Activated CD4-positive, alpha-beta T cell treated with anti-CD3 and anti-CD28 coated beads, Interleukin-2, amount 50 U/mL, for 1 hour (primary cell): ENCODE data around the gene PAK1.
"Not testable (repeated sequence)": the region's sequence is repeated elsewhere in the genome, so short reads cannot be mapped to it uniquely, and the experiment has no call there.

Experiments used
- DNase-seq: peaks from one replicate; pipeline ENCODE4 v3.0.0-alpha.2; 2020

Gene PAK1

DNA sequence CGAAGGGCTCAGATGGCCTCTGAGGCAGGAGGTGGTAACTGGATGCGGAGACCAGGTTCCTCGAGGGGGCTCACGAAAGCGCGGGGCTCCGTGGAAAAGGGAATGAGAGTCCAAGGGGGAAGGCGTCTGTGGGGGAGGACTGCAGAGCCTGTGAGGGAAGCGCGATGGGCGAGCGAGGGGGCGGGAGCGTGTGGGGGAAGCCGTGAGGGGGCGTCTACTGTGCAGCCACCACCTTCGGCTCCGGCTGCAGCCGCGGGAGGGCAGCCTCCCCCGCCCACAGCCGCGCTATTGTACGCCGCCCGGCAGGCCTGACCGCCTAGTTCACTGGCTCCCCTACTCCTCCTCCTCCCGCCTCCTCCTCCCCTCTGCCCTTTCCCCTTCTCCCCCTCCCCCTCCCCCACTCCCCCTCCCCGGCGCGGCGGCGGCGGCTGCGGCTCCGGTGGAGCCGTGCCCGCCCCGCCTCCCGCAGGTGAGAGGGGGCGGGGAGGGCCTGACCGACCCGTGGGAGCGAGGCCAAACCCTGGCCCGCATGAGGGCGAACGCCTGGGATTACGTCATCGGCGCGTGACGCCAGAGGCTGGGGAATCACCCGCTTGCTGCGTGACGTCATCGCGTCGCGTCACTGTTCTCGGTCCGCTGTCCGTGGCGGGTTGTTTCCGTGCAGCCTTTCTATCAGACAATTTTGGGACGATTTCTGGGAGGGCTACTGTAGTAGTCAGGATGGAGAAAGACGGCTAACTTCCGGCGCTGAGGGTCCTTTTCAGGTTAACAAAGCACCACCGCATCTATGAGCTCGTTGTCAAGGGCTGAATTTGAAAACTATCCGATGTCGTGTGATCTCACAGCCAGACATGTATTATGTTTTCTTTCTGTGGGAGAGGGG, at the start of gene PAK1:
PAK1 (minus strand) TSS at position 294 of the 883 bp plus-strand sequence. CDS start 81,574 bp downstream, outside the sequence.
- DNase-seq = peak; percentile 95

DNA sequence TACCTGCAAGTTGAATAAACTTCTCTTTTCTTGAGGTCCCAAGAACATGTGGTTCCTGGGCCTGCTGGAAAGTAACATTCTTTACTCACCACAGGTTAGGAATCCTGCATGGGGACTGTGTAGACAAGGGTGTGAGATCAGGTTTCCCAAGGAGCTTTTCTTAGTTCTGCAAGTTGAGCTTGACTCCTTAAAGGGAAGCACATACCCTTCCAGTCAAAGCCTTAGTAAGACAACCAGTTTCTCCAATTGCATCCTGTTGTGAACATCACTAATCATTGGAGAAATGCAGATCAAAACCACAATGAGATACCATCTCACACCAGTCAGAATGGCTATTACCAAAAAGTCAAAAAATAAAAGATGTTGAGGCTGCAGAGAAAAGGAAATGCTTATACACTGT, 48.3 kb upstream of the PAK1 start:
- no peak for DNase-seq

DNA sequence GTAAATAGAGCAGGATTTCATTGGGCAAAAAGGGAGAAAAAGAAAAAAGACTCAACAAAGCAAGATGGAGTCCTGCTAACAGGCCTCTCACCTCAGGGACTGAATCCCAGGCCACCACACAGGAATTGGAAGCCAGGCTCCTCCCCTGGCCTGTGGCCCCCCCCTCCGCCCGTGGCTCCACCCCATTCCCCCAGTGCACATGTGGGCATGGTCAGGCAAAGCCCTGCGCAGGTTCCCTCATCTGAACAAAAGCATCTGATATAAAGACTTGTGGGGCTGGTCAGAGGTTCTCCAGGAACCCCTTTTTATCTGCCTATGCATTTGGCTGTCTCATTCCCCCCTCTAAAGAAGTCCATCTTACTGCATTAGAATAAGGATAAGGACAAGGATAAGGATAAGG, 46.0 kb upstream of the PAK1 start:
- DNase-seq = no peak

DNA sequence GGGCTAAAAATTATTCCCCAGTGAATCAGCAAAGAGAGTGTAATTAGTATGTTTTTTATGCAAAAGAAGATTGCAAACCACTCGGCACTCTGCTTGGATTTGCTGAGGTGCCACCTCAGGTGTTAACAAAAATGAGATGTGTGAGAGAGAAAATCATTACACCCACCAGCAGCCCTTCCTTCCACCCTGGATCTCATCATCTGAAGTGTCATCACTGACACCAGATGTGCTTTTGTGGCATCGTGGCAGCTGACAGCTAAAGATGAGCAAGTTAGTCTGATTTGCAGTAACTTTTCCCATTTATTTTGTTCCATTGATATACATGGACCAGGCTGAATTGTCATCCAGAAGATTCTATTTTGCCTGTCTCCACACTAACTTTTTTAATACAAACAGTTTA, 44.6 kb upstream of the PAK1 start:
- DNase-seq = no peak

DNA sequence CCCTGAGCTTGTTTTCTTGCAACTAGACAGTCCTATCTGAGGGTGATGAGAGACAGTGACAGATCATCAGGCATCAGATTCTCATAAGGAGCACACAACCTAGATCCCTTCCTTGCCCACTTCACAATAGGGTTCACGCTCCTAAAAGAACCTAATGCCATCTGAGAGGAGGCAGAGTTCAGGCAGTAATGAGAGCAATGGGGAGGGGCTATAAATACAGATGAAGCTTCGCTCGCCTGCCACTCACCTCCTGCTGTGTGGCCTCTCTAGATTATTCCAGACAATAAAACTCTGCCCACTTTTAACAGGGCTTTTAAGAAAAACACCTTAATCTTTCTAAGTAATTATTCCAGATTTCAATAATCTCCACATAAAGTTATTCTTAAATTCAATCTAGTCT, 43.9 kb upstream of the PAK1 start:
- no peak for DNase-seq

DNA sequence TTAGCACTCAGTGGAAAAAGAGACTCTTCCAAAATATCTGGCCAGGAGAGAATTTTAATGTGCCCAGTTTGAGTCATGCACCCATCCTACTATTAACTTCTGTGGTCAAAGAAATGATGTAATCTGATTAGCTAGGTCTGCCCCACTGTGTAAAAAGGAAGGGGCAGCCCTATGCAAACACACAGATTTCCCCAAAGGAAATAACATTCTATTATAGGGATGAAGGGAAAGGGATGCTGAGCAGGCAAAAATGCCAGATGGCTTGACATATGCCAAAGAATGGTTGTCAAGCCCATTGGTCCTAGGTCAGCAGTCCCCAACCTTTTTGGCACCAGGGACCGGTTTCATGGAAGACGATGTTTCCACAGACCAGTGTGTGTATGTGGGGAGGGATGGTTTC, 43.3 kb upstream of the PAK1 start:
- DNase-seq = no peak

DNA sequence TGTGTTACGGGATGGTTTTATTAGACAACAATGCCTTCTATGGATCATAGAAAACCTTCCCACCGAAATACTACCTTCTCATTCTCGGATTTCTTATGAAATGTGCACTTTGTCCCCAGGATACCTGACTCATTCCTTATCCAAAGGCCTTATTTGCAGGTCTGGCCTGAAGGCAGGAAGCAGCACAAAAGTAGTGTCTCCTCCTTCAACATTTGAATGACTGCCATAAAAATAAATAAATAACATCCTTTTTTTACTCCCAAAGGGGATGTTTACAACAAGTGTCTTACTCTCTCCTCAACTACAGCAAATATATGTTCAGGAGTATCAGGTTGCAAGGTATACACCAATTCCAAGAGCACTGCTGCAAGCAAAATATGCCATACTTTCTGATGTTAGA, 41.6 kb upstream of the PAK1 start:
- DNase-seq = no peak

DNA sequence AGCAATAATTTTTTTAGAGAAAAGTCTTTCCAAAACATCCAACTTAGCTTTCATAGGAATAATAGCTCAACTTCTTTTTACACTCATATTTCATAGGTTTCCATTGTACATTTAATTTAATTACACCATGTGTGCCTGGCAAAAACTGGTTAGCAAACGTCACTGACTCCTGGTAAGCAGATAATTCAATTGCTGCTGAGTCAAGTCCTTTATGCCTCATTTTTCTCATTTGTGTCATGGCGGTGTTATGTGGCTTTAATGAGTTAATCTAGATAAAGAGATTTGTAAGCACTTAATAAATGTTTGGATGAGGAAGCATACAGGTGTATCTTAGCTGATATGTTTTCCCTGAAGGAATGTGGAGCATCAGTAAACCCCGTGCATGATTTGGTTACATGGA, 41.2 kb upstream of the PAK1 start:
- no peak for DNase-seq

DNA sequence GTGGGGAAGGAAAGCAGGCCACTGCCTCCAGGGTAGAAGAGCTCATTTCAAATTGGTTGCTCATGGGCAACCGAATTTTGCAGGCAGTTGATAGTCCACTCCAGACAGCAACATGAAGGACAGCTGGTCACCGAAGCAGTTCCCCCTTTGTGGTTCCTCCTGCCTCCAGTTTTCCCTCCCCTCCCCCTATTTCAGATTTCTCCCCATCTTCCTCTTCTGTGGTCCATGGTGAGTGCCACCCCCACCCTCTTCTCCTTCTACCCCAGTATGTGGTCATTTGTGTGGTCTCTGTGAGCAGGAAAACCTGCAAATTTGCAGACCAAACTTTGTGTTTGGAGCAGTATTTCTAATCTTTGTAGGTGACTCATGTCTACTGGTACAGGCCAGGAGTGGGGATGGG, 38.2 kb upstream of the PAK1 start:
- no peak for DNase-seq

DNA sequence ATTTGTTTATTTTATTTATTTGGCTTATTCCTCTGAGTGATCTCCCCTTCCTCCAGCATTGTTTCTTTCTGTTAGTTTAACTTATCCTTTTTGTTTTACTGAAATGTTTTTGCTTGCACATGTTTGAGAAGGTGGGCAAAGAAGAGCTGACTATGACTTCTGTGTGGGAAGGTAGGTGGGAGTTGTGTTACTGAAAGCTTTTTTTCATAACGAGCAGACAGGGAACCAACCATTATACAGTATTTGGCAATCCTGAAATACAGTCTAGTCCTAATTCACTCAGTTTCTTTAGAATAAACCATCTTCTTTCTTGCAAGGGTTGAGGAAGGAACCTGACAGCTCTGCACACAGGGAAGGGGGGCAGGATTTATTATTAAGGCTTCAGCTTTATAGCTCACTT, 37.0 kb upstream of the PAK1 start:
- DNase-seq = no peak

DNA sequence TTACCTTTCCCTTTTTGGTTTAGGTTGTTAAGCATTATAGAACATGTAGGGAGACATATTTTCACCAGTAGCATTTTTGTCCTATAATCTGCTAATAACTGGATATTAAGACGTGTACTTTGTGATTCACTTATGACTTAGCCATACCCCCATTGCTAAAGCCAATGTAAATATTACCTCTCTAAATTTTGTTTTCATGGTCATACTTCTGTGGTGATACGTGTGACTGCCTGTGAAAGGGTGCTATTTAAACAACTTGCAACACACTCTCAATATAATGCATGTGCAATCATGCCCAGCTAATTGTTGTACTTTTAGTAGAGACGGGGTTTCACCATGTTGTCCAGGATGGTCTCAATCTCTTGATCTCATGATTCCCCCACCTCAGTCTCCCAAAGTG, 36.2 kb upstream of the PAK1 start:
- DNase-seq = no peak

DNA sequence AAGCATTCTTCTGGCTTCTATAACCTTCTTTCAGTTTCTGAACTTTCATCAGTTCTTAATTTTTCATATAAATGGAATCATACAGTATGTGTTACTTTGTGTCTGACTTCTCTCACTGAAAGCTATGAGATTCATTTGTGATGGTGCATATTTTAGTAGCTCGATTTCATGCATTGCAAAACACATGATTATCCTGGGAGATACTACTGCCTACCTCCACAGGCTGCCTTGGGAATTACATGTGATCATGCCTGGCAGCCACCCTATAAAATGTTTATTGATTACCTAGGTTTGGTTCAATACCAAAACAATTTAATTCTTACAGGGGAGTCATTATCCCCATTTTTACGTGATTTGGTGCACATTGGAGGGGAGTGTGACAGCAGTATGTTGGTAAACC, 34.1 kb upstream of the PAK1 start:
- DNase-seq = no peak

DNA sequence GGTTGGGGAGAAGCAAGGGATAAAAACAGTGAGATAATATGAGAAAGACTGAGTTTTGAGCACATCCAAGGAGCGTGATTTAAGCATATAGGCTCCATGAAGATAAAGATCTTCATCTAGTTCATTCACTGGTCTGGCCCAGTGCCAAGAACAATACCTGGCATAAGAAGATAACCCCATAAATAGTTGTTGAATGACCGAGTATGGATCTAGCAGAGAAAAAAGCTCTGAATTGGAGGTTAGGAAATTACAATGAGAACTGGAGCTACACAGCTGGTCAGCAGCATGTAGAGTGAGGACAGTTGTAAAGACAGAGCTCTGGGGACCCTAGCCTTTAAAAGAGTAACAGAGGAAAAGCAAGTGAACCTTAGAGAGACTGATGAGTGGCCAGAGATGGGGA, 33.0 kb upstream of the PAK1 start:
- no peak for DNase-seq

DNA sequence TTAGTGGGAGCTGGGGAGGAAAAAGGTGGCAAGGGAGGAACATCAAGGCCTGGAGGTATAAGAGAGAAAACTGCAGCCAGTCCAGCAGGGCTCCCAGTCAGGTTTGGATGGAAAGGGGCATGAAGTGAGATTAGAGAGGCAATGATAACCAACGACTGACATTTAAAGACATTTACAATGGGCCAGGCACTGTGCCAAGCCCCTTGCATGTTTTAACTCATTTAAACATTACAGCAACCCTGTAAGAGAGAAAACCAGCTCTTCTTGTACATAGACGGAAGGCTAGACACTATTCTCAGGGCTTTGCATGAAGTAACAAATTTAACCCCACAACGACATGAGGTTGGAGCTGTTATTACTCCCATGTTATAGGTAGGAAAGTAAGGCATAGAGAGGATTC, 32.1 kb upstream of the PAK1 start:
- DNase-seq = no peak

DNA sequence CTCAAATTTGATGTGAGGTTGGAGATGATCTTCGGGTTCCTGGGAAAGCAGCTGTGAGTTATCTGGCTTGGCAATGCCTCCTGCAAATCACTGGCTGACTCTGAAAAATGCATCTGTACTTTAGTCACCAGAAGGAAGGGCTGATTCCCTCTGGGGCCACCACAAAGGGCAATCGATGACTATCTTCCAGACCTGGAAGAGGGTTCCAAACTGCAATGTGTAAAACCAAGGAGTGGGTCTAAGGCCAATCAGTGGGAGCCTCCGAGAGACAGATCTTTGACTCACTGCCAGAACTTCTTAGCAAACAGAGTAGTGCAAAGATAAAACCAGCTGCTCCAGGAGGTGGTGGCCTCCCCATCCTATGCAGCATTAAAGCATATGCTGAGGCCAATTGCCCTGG, 29.1 kb upstream of the PAK1 start:
- no peak for DNase-seq

DNA sequence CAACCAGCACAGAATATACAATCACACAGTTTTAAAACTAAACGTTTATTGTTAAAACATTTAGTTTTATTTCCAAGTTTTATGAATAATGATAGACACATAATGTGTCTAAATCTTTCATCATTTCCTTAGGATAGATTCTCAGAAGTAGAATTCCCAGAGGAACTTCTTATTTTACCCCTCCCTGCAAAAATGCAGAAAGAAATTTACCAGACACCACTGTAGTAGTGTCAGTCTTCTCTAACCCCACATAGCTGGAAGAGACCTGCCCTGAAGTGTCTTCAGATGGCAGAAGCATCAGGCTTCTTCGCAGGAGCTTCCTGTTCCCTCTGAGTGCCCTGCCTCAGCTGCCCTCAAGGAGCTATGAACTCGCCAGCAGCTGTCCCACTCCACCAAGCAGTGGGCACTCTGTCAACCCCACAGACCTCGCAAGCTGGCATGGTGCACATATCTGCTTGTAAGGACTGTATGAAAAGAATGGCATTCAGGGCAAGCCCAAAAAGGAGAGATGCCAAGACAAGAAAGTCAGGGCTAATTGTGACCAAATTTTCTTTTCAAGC, 28.5 kb upstream of the PAK1 start:
- DNase-seq = no peak

DNA sequence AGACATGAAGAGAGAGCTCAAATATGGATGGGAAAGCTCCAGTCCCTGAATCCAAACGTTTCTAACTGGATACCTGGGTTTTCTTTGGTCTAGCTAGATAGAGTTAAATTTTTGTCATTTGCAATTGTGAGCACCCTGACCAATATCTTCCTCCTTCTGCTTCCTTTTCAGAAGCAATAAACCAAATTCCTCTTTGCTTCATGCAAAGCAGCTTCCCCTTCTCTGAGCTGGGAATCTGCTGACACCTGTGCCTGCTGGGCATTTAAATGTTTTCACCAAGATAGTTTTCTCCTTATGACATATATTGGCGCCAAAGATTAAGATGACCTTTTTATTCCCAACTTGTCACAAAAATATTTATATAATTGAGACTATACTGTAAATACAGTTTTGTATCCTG, 27.9 kb upstream of the PAK1 start:
- no peak for DNase-seq

DNA sequence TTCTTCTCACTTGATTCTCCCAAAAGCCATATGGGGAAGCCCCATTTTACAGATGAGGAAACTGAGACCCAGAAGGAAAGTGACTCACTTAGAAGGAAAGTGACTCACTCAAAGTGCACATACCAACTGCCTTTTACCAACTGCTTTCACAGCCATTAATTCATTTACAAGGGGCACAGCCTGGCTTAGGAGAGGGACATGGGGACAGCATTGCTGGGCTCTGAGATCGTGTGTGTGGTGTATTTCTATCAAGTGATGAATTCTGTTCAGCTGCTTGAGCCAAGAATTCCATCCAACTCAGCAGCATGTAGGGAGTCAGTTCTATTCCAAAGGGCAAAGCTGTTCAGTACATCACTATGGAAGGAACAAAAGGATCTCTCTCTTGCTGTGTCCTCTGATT, 23.5 kb upstream of the PAK1 start:
- DNase-seq = no peak

DNA sequence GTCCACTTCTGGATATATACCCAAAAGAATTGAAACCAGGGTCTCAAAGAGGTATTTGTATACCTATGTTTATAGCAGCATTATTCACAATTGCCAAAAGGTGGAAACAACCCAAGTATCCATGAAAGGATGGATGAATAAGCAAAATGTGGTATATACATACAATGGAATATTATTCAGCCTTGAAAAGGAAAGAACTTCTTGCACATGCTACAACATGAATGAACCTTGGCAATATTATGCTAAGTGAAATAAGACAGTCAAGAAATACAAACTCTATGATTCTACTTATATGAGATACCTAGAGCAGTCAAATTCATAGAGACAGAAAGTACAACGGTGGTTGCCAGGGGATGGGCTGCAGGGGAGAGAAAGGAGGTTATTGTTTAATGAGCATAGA, 21.6 kb upstream of the PAK1 start:
- DNase-seq = no peak

DNA sequence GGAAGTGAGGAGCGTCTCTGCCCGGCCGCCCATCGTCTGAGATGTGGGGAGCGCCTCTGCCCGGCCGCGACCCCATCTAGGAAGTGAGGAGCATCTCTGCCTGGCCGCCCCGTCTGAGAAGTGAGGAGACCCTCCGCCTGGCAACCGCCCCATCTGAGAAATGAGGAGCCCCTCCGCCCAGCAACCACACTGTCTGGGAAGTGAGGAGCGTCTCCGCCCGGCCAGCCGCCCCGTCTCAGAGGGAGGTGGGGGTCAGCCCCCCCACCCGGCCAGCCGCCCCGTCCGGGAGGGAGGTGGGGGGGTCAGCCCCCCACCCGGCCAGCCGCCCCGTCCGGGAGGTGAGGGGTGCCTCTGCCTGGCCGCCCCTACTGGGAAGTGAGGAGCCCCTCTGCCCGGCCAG, 16.1 kb upstream of the PAK1 start:
- DNase-seq = not testable (repeated sequence)

DNA sequence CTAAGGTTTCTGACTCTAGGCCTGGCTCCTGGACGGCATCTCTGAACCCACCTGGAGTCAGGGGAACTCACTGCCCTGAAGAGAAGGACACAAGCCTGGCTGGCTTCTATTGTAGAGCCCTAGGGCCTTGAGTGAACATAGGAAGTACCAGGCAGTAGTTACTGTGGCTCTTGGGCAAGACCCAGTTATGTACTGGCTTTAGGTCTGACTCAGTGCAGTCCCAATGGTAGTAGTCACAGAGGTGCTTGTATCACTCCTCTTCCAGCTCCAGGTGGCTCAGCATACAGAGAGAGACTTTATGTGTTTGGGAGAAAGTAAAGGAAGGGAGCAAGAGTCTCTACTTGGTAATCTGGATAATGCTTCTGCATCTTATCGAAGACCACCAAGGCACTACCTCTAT, 13.9 kb upstream of the PAK1 start:
- no peak for DNase-seq

DNA sequence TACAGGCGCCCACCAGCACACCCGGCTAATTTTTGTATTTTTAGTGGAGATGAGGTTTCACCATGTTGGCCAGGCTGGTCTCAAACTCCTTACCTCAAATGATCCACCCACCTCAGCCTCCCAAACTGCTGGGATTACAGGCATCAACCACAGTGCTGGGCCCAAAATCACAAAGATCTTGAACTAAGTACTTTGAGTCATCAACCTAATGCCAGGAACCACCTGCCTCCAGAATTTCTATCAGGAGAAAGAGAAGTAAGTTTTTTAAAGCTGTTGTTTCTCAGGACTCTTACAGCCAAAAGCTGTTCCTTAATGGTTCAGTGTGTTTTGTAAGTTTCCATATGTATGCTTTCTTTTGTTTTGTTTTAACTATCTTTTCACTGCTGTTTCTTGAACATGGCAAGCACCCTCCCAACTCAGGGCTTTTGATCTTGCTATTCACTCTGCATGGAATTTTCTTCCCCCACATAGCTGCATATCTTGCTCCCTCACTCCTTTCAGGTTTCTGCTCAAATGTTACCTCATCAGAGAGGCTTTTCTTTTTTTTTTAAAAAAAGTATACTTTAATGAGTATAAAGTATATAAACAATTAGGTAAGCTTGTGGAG, 6.0 kb upstream of the PAK1 start:
- no peak for DNase-seq

DNA sequence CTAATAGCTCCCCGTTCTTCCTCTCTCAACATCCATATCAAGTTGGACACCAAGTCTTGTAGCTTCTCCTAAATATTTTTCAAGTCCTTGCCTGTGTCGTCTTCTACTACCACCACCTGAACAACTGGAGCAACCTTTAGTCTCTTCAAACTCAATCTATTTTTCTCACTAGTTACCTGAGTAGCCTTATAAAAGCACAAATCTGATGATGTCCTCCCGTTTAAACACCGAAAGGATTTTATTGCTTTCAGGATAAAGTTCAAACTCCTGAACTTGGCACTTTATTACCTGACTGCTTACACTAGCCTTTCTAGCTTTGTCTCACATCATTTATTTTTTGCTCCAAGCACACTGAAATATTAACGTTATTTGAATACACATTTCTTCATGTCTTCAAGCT, 1.3 kb upstream of the PAK1 start:
- no peak for DNase-seq

DNA sequence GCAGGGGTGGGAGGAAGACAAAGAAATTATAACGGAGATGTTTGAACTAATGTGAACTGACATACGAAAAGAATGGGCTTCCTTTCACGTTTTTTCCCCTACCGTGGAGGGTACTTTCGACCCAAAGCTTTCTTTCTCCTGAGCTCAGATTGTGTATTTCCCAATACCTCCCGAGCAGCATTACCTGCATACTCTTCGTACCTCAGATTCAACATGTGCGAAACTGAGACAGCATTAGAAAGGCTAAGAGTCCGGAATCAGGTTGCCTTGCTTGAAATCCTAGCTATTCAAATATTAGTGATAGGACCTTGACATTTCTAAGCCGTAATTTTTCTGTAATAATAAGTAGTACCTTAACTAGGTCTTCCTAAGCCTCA, 778 bp upstream of the PAK1 start:
- no peak for DNase-seq
